Pulmonary artery endothelial cell (primary cell): Measurements from ENCODE around the gene SLC29A2. TPM values are rescaled to one million over a fixed set of nuclear protein-coding genes. Genes with fewer than 3 reads are reported as not detected.

ENCODE experiments used
- DNase-seq: peaks from one replicate; pipeline ENCODE4 v3.0.0-alpha.2; 2011; ENCODE audit warnings: low read depth, low spot score
- total RNA-seq: library from RNA; depleted of rRNA; stranded (reverse); fragments of >200 nt; gene quantifications from 2 replicates; pipeline ENCODE4 v1.2.3, GENCODE V29; 2014

SLC29A2 gene
- total RNA-seq, 1 donor from 2014 or later: 0.33 TPM

DNA sequence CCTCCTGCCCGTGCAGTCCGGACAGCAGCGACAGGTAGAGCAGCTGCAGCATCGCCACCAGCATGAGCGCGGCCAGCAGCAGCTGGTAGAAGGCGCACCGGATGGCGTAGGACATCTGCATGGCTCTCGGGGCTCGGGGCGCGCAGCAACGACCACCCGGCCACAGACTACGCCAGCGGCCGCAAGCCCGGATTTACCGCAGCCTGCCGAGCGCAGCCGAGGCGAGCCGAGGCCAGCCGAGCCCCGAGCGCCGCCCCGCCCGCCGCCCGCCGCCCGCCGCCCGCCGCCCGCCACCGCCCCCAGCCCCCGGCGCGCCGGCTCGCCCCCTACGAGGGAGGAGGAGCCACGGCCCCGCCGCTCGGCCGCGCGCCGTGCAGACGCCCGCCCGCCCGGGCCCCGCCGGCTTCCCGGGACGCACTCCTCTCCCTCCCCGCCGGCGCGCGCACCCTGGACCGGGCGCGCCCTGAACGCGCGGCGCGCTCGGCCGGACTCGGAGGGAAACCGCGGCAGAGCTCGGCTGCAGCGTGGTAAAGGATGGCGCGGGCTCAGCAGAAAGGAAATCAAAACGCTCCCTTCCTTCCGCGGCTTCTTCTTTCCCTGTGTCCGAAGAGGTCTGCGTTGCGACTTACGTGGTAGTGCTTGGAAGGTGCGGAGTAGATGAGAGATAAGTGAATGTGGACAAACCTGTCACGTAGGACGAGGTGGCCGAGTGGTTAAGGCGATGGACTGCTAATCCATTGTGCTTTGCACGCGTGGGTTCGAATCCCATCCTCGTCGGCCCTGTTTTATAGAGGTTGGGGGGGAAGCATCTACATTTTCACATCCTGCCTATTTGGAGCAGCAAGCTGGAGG, 23.9 kb downstream of the SLC29A2 start, which contains the start of gene B4GAT1:
B4GAT1 (minus strand) TSS at position 205 of the 852 bp plus-strand sequence; CDS start at position 121, 84 bp downstream.
- DNase-seq: peak; percentile 71

DNA sequence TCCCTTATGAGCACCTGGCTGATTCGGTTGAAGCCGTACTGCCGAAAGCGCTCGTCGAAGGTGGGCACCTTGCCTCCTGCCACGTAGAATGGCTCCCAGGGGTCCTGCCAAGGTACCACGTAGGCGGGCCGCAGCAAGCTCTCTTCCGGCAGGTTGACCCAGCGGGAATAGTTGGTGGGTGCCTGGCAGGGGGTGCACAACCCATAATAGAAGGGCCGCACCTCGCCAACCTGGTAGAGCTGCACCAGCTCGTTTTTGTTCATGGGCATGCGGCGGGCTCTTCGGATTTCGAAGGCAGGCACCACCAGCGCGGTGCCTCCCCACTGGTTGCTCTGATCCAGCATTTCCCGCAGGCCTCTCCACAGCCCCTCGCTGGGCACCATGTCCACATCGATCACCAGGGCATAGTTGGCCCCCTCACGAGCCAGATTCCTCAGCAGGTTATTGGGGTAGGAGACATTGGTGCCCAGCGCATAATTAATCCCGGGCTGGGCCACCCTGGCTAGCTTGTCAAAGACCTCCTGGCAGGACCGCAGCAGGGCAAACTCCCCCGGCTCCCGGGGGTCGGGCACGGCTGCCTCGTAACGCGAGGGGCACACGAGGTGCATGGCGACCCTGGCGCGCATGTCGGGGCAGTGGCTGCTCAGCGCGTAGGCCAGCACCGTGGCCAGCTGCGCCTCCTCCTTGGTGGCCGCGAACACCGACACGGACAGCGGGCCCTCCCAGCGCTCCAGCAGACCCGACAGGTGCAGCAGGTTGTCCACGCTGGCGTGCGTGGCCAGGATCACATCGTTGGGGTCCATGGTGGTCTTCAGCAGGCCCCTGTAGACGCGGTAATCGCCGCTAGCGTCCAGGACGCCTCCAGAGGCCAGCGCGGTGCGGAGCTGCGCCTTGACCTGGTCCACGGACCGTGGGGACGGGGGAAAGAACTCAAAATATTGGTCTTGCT, 24.8 kb downstream of the SLC29A2 start:
- no peak for DNase-seq

DNA sequence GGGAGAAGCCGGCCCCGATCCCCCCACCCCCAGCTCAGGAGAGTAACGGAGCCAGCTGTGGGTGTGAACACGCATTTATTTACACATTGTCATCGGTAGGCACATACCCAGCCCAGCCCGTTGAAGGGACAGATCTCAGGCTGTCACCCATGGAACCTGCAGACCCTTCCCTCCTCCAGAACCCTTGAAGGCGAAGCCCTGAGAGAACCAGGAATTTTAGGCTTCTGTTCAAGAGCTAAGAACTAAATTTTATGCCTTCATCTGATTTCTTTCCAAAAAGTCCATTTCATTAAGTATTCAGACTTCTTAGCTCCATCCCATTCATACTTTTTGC, 26.3 kb downstream of the SLC29A2 start:
- no peak for DNase-seq

DNA sequence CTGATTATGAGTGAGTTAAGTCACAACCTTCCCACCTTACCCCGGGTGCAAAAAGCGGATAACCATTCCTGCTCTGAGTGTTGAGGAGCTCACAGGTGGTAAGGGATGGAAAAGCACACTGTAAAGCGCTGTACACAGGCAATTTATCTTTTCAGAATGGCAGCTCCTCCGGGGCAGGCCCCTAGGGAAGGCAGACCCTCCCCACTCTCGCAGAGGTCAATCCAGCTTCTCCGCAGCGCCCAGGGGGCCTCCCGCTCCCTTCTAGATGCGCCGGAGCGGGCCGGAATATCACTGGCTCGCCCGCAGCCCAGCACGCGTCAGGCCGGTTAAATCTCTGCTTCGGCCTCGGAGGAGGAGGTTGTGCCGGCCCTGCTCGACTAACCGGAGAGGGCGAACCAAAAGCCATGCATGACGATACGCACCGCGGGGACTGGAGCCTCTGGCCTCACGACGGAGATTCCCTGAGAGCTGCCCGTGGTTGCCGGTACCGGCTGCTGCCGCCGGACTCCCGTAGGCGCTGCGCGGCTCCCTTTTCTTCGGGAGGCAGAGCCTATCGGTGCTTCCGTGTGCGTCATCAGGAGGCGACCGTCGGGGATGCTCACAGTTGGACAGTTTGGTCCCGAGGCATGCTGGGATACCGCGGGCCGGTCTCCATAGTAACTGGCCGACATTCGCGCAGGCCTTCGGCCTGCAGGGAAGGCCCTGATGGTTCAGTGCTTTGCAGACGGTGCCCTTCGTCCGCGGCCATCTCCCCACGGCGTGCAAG, 26.8 kb downstream of the SLC29A2 start, which contains the start of gene BRMS1:
BRMS1 (minus strand) TSS at position 555 of the 766 bp plus-strand sequence. CDS start 2,870 bp downstream, outside the sequence.
- DNase-seq: peak; percentile 91

DNA sequence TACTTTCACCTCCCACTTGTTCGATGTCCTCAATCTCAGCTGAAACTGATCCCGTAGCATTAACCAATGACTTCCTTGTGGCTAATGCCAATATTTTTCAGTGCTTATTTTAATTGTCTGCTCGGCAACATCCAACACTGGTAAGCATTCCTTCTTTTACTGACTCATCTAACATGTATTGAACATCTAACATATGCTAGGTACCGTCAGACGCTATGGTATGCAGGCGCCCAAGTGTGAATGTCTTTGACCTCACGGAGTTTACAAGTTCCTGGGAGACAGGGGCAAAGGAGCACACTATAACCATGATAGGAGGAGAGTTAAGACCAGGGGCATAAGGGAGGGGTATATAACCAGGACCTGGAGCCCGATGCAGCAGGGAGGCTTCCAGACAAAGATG, 28.4 kb downstream of the SLC29A2 start:
- DNase-seq: no peak

- DNase-seq: no peak
Measured at GRCh38 chr11:66341502-66342126, 29.9 kb downstream of the SLC29A2 start.

- DNase-seq: no peak
Measured at GRCh38 chr11:66340596-66341501, 30.7 kb downstream of the SLC29A2 start.

DNA sequence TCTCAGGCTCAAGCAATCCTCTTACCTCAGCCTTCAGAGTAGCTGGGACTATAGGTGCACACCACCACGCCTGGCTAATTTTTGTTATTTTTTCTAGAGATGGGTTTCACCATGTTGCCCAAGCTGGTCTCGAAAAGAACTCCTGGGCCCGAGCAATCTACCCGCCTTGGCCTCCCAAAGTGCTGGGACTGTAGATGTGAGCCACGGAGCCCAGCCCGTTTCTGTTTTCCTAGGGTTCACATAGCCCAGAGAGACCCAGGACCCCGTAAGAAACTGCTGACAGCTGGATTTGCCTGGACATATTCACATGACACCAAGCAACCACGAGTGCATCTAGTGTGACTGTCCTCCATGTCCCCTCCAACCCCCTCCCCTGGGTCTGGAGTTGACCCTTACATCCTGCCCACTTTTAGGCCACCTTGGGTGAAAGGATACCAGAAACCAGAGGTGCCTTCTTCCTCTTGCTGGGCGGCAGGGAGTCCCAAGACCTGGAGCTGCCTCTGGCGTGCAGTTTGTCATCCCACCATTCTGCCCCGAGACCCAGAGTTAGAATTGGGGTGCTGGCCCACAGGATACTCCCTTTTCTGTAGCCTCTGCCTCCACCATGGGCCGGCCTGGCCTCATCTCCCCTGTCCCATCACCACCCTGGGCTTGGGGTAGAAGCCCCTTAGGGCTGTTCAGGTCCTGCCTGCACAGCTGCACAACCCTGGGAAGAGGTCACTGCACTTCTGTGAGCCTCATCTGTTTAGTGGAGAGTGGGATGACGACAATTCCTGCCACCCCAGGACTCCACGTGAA, 31.7 kb downstream of the SLC29A2 start:
- DNase-seq: no peak

GRCh38 chr11:66339162-66339675, 32.3 kb downstream of the SLC29A2 start:
- DNase-seq: no peak

DNA sequence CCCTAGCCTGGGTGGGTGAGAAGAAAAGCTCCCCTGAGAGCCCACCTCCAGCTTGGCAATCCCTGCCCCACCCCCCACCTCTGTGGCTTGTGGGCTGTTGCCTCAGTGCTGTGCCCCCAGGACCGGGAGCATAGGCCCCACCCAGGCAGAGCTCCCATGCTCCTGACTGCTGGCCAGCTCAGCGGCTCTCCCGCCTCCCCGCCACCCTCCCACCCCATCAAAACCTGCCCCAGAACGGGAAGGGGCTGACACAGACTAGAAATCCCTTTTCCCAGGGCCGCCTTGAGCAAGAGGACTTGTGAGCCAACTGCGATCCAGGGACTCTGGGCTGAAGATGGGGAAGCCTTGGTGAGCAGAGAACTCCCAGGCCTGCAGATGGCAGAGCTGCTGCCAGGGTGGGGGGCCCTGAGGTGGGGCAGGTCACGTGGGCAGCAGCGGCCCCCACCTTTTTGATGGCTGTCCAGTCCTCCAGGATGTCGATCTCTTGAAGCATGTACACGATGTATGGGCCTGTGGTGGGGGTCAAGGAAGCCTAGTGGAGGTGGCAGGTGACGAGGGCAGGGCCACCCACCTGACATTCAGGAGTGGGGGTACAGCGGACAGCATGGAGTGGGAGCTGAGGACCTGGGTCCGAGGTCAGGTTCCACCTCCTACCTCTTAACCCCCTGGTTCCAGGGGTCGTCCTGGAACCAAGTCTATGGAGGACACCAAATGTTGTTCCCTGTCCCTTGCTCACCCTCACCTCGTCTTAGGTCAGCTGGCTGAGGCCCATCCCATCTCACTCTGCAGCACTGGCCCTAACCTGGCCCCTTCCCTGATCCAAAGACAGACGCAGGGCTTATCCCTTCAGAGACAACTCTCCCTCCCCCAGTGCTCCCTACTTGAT, 33.0 kb downstream of the SLC29A2 start:
- DNase-seq: no peak

GRCh38 chr11:66337103-66337899, 34.3 kb downstream of the SLC29A2 start:
- DNase-seq: no peak

DNA sequence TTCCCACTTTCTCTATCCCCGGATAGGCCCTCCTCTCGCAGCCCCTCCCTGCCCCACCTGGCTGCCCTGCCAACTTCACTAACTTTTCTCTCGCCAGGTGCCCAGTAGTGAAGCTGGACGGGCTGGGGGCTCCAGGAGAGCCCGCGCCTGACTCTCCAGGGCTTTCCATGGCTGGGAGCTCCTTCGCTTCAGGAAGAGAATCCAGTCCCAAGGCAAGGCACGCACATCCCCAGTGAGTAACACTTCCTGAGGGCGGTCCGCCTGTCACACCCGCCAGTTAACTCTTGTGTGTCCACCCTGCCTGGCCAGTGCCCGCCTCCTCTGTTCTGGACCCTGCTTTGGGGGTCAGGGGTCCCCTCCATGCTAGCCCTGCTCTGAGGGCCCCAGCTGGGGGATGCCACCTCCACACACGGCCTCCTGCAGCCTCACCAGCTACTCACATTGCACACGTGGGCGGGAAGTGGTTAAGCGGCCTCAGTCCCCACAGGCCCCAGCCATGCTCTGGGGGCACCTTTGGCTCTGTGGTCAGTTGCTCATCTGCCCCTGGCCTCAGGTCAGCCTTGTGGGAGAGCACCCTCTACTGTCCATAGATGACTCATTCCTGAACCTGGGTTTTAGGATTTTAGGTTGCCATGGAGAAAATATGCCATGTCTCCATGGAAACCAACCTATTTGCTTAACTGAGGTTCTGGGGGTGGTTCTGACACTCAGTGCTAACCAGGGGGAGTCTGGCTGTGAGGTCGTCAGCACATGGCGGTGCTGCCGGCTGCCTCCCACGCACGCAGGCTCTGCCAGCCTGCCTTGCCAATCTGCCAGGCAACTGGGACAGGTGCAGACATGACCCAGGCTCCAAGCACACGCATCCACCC, 35.1 kb downstream of the SLC29A2 start, which contains the start of gene RIN1:
RIN1 (minus strand) TSS at position 201 of the 869 bp plus-strand sequence; CDS start at position 169, 32 bp downstream.
- DNase-seq: peak; percentile 70

DNA sequence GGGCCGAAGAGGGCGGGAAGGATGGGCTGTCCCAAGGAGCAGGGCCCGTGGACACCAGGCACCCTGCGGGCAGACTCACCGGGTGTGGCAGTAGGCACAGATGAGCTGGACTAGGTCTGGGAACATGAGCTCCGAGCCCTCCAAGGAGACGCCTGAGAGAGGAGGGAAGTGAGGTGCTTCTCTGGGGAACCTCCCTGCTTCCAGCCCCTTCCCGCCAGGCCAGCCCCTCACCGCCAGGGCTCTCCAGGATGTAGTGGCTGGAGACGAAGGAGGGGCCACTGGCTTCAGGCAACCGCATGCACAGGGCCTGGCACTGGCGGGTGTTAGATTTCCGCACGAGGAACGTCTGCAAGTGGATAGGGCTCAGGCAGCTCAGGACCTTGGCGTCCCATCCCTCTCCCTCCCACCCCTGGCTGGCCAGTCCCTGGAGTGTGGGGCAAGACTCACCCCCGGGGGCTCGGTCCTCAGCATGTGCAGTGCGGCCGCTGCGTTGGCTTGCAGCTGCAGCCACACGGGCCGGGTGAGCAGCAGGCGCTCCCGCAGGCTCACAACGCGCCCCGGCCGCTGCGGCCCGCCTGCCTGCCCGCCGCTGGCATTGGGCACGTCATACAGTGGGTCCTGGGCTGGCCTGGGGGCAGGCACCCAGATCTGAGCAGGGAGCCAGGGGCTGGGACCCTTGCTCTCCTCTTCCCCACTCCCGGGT, 35.9 kb downstream of the SLC29A2 start:
- no peak for DNase-seq

DNA sequence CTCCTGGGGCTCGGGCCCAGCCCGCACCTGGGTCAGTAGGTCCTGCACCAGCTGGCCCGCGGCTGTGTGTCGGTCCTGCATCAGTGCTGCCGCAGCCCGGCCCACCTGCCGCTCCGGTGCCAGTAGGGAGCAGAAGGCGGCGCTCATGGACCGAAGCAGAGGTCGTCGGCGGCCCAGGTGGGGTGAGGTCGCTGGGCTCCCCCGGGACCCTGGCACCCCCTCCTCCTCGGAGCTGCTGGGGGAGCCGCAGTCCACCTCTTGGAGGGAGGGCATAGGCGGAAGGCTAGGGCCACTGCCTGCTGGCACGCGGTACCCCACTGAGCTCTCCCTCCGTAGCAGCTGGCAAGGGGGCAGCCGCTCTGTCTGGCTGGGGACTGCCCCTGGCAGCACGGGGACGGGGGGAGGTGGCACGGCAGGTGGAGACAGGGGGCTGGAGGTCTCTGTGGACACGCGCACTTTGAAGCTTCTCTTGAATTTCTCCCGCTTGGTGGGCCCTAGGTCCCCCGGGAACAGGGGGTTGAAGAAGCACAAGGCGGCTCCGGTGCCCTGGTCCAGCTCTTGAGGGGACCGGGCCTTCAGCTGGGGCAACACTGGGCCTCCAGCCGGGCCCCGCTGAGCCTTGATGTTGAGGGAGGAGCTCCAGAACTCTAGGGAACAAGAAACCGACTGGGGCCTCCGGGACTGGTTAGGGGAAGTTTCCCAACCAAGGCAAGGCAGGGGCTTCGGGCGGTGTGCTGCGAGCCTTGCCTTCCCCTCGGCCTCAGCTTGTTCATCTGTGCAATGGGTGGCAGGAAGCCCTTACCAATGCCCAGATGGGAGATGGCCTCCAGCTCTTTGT, 36.7 kb downstream of the SLC29A2 start:
- DNase-seq: no peak
